ENCODE measurements around the gene GABARAPL1. TPM values are rescaled to one million over a fixed set of nuclear protein-coding genes. Genes with fewer than 3 reads are reported as not detected.

Gene GABARAPL1
- polyA plus RNA-seq, 5 donors = 34.2 to 53.1 (median 45.0) TPM

DNA sequence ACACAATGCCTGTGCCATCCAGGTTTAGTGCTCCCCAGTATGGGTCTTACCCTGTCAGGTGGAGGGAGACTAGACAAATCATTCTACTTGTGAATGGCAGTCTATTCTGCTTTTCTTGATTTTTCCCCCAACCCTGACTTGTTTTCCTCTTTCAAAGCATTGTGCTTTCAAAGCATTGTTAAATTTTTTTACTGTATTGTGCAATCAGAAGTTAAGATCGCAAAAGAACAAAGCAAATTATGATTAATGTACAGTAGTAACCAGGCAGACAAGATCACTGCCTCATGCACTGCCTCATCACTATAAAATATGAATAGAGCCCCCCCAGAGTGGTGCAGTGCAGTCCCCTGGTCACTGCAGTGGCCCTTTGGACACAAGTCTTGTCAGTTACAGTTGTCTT, 14.1 kb downstream of the GABARAPL1 start:
- DNase-seq = no peak

DNA sequence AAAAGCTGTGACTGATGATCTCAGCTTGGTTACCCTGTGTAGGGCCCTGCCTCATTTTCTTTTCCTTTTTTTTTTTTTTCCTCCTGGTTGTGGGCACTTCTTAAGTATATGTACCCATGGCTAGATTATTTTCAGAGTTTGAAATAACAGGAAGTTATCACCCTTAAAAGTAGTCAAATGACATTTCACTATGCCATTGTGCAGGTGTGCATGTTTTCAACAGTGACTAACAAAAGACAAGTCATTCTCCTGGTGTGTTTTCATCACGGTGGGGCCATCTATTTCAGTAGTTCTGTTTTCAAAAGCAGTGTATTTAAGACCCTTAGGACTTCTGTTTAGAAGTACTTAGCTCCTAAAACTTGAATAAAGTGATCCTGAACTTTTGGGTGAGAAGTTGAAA, 15.0 kb downstream of the GABARAPL1 start:
- no peak for DNase-seq

DNA sequence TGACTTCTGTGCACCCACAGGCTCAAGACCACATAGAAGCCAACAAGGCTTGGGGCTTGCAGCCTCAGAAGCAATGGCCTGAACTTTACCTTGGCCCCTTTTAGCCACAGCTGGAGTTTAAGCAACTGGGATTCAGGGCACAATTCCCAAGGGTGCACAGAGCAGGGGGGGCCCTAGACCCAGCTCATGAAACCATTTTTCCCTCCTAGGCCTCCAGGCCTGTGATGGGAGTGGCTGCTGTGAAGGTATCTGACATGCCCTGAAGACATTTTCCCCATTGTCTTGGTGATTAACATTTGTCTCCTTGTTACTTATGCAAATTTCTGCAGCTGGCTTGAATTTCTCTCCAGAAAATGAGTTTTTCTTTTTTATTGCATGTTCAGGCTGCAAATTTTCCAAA, 21.9 kb downstream of the GABARAPL1 start:
- DNase-seq = no peak

DNA sequence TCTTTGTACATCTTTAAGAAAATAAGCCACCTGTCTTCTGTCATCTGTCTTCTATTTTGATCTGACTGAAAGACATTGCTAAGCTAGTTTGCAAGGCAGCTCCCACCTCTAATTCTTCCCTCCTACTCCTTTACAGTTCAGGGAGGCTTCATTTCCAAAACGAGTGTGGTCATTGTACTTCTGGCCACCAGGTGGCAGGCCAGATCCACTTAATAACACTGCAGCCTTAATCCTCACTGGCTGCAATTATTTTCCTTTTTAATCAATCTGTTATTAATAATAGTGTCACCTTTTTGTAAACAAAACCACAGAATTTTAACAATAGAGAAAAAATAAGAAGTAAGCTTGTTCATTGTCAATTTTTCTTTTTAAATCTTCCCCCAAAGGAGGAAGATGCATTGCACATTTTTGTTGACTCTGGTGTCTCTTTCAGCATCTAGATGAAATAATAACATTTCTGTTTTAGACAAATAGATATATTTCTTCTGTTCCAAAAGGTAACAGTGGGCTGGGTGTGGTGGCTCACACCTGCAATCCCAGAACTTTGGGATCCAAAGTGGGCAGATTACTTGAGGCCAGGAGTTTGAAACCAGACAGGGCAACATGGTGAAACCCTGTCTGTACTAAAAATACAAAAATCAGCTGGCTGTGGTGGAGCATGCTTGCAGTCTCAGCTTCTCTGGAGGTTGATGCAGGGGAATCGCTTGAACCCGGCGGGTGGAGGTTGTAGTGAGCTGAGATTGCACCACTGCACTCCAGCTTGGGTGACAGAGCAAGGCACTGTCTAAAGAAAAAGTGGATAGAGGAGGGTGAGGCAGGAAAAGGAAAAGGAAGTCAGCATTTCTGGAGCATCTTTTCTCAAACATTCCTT, 23.3 kb downstream of the GABARAPL1 start:
- peak in 1 of 2 donors; percentile 32 for DNase-seq

DNA sequence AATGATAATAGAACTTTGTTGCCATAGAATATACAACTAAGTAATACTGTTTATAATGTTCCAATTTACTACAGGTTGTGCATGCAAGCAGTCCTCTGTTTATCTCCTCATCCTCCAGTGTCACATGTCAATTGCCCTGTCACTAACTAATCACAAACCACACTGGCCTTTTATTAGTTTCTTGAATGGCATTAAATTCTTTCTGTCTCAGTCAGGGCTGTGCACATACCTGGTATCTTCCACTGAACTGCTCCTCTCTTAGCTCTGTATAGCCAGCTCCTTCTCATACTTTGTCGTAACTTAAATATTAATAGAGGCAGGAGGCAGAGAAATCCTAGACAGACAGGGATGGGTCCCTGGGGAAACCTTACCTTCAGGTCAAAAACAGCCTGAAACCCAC, 24.0 kb downstream of the GABARAPL1 start:
- DNase-seq = no peak

DNA sequence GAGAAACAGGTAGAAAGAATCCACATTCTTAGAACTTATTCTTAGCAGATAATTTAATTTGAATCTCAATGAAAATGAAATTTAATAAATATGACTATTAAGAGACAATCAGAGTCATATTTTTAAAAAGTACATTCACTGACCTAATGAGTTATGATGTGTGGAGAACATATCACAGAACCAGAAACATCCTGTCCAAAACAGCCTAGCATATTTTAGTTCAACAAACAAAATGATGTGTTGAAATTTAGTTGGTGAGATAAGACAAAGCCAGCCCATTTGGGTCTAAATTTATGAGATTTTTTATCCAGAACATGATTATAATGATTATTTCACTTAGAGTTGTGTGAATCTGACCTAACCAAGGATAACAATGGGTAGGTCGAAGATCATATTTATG, 25.8 kb downstream of the GABARAPL1 start:
- peak; percentile 25 to 34 for DNase-seq

DNA sequence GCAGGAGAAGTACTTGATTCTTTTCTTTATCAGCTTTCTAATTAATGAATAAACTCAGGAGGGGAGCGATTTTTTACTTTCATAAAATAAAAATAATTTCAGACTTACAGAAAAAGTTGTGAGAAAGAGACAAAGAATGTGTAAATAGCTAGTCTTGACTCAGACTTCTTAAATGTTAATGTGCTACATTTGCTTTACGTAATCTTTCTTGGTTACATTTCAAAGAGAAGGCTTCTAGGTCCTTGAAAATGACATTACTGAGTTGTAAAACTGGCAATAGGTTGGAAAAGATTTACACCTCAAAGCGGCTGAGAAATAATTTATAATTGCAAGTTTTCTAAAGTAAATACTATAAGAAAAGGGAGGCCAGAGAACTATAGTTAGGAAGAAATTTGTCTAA, 28.6 kb downstream of the GABARAPL1 start:
- no peak for DNase-seq

DNA sequence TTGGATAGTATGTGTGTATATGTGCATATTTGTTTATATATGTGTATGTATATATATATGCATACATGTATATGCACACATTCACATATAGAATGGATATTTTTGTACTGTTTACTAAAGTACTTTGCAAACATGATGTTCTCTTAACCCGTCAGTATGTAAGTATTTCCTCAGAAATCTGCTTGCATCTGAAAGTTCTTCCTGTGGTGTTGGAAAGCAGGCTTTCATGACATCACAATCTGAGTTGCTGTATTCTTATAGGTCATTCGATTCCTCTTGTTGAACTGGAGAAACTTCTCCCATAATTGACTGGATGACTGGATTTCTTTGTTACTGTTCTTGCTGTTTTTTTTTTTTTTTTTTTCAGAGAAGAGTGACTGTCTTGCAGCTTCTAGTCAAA, 29.1 kb downstream of the GABARAPL1 start:
- DNase-seq = no peak

DNA sequence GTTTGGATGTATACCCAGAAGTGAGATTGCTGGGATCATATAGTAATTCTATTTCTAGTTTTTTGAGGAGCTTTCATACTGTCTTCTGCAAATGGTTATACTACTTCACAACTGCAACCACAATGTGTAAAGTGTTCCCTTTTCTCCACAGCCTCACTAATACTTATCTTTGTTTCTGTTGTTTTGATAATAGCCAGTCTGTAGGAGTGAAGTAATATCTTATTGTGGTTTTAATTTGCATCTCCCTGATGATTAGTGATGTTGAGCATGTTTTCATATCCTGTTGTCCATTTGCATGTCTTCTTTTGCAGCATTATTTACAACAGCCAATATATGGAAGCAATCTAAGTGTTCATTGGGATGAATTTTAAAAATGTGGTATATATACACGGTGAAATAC, 29.9 kb downstream of the GABARAPL1 start:
- DNase-seq = no peak

DNA sequence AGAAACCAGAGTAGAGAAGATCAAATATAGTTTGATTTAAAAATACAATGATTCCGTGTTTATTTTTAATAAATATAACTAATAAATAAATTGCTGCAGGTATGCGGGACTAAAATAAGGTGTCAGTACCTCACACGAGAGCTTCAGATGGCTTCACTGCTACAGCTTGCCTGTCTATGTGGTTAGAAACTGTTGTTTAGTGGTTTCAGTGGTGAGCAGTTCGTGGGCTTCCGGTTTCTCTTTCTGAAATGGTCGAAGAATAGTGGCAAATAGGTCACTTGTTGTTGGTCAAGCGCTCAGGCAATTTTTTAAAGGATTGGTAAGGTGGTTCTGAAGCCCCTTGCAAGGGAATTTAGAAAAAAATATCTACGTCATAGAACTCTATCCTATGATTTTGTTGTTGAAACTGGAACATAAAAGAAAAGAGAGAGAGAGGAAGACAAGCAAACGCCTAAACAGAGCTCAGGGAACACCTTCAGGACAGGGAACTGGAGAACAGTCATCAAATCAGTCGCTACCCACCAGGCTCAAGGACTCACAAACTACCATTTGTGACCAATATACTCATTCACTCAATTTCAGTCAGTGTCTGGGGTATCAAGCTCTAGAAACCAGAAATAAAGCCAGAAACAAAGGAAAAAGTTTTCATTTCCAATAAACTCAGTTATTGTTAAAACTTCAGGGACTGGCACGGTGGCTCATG, 31.3 kb downstream of the GABARAPL1 start:
- no peak for DNase-seq

DNA sequence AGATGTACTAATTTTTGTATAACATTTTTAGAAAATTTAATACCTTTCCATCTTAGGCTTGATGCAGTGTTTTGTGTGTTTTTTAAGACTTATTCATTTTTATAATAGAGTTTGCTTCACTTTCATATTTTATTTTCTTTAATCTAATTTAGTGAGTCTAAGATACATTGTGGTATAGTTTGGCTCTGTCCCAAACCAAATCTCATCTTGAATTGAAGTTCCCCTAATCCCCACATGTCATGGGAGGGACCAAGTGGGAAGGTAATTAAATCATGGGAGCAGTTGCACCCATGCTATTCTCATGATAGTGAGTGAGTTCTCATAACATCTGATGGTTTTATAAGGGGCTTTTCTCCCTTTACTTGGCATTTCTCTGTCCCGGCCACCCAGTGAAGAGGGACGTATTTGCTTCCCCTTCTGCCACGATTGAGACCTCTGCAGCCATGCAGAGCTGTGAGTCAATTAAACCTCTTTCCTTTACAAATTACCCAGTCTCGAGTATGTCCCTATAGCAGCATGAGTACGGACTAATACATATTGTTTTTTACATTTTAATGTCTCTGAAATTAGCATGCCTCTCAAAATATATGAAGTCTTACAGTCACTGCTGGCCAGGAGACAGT, 34.9 kb downstream of the GABARAPL1 start:
- DNase-seq = no peak

DNA sequence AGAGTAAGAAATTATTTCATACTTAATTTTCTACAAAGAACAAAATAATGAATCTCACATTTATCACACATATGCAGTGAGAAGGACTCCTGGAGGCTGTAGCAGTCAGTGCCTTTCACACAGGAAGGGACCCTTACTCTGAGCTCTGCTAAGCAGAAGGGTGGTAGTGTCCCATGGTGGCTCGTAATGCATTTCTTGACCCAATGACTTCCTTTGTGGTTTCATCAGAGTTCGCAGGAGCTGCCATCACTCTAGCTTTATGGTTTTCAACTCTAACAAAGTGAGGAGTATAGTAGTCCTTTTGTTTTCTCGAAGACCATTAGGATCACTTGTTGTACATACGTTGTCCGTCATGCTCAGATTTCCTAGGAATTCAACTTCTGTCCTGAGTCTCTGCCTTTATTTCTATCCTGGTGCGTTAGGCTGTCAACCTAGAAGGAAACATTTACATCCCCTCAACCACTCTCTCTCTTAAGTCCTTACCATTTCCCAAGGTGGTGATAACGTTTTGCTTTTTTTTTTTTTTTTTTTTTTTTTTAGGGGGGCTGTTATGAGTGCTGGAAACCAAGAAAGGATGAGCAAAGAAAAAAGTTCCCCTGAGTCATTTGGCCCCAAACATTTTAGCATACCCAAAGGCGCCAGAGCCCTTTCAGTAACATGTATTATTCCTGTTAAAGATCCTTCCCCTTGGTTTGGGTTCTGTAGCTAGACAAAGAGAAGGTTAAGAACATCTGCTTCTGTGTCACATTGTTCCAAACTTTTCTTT, 37.2 kb downstream of the GABARAPL1 start:
- no peak for DNase-seq

DNA sequence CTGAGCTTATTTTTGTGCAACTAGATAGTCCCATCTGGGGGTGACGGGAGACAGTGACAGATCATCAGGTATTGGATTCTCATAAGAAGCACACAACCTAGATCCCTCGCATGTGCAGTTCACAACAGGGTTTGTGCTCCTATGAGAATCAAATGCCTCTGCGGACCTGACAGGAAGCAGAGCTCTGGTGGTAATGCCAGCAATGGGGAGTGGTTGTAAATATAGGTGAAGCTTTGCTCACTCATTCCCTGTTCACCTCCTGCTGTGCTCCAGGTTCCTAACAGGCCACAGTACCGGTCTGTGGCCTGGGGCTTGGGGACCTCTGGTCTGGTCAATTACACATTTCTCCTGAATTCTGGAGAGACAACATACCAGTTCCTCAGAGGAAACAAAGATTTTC, 39.0 kb downstream of the GABARAPL1 start:
- DNase-seq = no peak

DNA sequence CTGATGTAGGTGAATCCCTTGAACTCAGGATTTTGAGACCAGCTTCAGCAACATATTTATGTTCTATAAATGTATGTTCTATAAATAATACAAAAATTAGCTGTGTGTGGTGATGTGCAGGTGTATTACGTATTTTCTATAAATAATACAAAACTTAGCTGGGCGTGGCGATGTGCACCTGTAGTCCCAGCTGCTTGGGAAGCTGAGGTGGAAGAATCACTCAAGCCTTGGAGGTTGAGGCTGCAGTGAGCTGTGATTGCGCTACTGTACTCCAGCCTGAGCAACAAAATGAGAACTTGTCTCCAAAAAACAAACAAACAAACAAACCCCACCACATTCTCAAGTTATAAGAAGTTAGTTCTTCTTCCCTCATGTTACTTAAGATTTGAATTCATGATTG, 39.5 kb downstream of the GABARAPL1 start:
- no peak for DNase-seq

DNA sequence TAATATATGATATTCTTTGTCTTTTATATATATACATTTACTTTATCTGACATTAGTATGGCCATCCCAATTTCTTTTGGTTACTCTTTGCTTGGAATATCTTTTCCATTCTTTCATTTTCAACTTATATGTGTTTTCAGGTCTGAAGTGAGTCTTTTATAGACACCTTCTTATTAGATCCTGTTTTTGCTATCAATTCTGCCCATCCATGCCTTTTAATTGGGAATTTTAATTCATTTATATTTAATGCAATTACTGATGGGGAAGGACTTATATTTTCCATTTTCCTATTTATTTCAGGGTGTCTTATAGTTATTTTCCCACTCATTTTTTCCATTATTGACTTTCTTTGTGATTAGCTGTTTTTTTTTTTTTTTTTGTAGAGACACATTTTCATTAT, 43.4 kb downstream of the GABARAPL1 start:
- no peak for DNase-seq

DNA sequence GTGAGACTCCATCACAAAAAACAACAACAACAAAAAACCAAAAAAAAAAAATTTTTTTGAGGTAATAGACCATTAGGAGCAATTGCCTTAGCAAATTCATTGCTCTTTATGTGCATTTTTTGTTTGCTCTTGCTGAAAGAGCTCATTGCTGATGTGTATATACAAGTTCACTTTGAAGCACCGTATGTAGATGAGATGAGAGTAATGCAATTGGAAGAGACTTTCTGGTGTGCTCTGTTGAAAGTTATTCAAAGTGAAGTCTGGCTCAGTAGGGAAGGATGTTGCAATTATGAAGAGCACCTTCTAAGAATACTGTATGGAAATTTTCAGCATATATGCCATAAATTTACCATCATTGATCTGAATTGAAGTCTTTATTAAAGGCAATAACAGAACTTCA, 48.2 kb downstream of the GABARAPL1 start:
- DNase-seq = no peak

DNA sequence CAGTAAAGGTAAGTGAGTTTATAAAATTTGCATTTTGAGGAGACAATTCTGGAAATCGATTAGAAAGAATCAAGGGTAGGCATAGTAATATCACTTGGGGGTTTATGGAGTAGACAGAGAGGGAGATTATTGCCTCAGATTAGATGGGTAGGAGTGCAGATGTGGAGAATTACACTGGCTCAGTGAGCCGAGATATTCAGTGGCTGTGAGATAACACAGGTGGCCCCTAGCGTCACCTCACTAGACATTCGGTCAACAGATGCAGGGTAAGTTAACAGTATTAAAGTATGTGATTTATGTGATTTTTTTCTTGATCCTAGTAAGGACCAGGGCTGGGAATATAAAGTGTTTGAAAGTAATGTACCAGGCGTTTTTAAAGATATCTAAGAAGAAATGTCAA, 55.4 kb downstream of the GABARAPL1 start:
- no peak for DNase-seq

DNA sequence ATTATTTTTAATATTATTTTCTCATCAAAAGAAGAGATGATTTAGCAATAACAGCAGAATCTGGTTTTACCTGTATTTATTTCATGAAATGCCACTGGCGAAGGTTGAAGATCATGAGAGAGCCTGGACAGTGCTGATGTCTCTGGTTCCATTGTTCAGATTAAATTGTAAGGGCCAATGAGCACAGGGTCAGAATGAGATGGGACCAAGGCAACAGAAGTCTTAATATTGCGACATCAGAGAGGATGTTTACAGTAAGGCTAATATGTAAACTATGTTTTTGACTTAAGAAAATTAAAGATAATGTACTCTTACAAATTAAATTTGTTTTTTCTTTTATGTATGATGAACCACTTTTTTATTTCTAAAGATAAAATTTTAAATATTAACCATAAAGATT, 59.8 kb downstream of the GABARAPL1 start:
- DNase-seq = no peak
